GM19324 (cell line): Measurements from ENCODE around the gene MYBBP1A.

ENCODE experiments used
- ATAC-seq: cut with Tn5 transposase; IDR thresholded peaks from one replicate; pipeline ENCODE4 v1.9.1; 2021; ENCODE audit warnings: mild to moderate bottlenecking, moderate library complexity; ENCODE audit not compliant: unreplicated experiment, low FRiP score

MYBBP1A gene

GRCh38 chr17:4527134-4527533 is 28.1 kb downstream of the MYBBP1A start:
- ATAC-seq: no peak

GRCh38 chr17:4525691-4526397 is 29.3 kb downstream of the MYBBP1A start:
- ATAC-seq: no peak

- no peak for ATAC-seq
These were observed 31.2 kb downstream of the MYBBP1A start for GRCh38 chr17:4523946-4524345.

DNA sequence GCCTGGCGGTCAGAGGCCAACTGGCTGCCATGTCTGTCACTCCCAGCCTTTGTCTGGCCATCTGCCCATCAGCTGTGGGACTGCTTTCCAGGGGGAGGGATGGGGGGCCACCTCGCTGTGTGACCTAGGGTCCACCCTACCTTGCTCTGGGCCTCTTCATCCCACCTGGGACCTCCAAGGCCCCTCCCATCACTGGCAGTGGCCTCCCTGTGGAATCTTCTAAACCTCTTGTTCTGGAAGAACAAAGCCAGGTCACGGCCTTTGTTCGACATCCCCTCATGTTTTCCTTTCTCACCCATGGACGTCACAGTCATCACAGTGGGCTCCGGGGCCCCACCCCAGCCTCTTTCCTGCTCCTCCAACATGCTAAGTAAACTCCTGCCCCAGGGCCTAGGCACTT is 32.5 kb downstream of the MYBBP1A start:
- ATAC-seq: no peak

DNA sequence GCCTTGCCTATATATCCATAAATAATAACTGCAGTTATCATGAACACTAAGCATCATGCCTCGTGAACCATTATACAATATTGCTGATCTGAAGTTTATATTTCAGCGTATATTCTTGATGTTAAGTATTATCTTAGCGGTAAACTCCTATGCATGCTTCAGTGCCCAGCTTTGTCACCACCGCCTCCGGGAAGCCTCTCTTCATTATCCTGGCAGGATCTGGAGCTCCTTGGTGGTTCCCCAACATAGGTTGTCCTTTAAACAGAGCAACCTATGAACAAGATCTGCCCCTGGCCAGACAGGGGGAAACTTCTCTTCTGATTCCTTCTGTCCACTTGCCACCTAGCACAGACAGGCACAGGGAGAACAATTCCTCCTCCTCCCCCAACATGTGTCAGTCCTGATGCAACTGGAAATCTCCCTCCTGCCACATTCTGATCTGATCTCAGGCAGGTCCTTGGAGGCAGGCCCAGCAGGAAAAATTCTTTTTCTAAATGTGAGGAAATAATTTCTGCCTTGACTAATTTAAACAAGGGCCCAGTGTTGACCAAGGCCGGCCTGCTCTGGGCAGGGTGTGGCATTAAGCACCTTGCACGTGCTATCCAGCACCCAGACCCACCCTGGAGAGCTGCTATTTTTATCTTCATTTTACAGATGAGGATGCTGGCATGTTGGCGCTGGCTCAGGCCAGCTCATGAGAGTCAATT is 34.1 kb downstream of the MYBBP1A start:
- no peak for ATAC-seq

DNA sequence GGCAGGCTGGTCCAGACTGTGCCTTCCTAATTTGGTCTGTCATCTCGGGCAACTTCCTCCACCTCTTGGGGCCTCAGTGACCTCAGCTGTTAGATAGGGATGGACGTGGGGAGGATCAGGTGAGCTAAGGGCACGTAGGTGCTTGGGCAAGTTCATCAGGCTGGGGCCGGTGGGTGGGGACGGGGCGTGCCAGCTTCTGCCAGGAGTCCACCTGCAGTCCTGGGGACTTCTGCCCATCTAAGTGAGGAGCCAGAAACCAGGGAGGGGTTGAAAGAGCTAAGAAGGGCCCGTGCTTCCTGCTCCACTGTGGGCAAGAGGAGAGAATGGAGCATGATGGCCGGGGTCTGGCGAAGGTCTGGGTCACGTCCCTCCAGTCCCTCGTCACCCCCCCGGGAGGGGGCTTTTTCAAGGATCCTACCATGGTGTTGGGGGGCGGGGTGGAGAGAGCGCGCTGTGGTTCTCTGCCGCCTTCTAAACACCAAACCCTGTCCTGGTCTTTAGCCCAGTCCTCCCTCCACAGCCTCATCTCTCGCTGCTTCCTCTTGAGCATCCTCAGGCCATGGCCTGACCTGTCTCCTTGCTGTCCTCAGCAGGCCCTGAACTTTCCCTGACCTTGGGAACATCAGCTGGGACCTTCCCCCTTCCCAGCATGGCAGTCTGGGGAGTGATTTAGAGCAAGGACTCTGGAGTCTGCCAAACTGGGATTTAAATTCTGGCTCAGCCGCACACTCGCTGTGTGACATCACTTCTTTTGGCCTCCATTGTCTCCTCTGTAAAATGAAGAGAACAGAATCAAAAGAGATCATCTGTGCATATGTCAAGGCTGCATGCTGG is 34.9 kb downstream of the MYBBP1A start:
- no peak for ATAC-seq

- ATAC-seq: no peak
These were observed 35.8 kb downstream of the MYBBP1A start for GRCh38 chr17:4519361-4519788.

GRCh38 chr17:4518901-4519300 is 36.3 kb downstream of the MYBBP1A start:
- no peak for ATAC-seq

- no peak for ATAC-seq
These were observed 38.4 kb downstream of the MYBBP1A start for GRCh38 chr17:4516735-4517134.

GRCh38 chr17:4515501-4515900 is 39.7 kb downstream of the MYBBP1A start:
- ATAC-seq: no peak

DNA sequence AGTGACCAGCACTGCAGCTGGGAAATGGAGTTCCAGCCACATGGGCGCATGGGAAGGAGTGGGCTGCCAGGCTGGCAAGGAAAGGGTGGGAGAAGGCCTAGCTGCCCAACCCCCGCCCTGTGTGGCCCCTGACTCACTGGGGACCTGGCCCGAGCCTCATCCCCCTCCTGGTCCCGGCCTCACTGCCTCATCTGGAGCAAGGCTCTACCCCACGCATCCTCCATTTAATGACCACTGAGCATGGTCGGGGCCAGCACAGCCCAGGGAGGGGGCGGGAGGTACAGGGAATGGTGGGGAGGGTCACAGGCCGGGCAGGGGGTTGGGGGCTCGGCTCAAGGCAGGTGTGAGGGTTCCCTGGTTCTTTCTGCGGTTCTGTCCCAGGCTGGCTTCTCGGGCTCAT is 40.4 kb downstream of the MYBBP1A start:
- ATAC-seq: no peak

DNA sequence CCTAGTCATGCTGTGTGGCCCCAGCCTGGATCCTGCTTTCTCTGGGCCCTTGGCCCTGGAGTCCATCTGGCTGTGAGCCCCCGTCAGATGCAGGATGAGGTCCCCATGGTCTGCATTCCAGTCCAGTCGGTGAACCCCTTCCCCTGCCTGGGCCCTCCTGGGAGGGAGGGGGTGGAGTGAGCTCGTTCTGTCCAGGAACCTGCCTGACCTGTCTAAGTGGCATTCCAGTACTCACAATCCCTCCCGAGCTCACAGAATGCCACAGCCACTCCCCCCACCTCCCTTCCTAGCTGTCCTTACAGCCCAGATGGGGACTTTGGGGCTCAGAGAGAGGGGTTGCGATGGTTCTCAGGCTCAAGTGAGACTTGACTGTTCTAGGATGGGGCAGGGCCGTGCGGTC is 41.0 kb downstream of the MYBBP1A start:
- ATAC-seq: no peak

- no peak for ATAC-seq
These were observed 41.8 kb downstream of the MYBBP1A start for GRCh38 chr17:4513113-4514032.

GRCh38 chr17:4512156-4513112 is 42.8 kb downstream of the MYBBP1A start:
- ATAC-seq: no peak

DNA sequence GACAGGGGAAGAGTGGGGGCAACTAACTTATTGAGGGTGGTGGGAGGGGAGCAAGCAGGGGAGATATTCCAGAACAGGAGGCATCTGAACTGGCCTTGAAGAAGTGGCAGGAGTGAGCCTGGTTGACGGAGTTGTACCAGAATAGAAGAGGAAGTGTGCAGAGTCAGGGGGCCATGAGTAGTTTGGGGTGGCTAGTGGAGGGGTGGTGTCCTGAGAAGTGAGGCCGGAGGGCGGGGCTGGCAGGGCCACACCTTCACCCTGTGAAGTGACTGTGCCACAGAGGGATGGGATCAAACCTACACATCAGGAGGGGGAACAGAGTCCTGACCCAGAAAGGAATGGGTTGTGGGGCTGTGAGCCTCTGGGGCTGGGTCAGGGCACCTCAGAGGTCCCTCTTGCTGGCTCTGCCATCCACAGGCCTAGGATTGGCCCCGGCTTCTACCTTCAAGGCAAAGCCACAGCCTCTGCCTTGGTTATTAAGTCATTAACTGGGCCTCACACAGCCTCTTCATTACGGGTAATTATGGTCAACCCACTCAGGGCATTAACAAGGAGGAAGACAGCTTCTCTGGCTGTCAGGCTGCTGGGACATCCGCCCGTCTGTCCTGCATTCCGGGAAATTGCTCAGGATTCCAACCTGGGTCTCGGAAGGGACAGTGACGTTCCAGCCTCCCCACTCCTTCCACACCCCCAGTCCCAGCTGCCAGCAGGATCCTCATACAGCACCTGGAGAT is 43.8 kb downstream of the MYBBP1A start:
- ATAC-seq: no peak

- ATAC-seq: no peak
These were observed 44.6 kb downstream of the MYBBP1A start for GRCh38 chr17:4510618-4510941.

GRCh38 chr17:4509923-4510617 is 45.1 kb downstream of the MYBBP1A start:
- ATAC-seq: no peak

DNA sequence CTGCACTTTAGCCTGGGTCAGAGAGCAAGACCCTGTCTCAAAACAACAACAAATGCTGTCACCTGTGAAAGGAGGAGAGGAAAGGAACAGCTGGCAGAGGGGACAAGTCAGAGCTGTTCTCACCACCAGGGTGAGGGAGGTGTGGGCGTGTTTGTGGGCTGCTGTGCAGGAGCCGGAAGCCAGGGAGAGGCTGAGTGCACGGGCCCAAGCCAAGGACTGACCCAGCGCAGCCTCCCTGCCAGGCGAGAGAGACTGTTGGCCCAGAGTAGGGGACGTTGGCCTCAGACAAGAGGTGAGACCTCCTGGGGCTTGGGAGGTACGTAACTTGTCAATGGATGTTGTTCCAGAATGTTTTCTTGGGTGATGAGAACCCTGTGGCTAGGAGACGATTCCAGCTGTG is 45.8 kb downstream of the MYBBP1A start:
- no peak for ATAC-seq
